Ovary (tissue), 9 donors: ENCODE data around the gene SQSTM1. TPM values are rescaled to one million over a fixed set of nuclear protein-coding genes. Genes with fewer than 3 reads are reported as not detected.

Source experiments
- DNase-seq, 5 donors: peaks; one replicate each; pipeline ENCODE4 v3.0.0-alpha.2; 2019 to 2020
- H3K27ac ChIP-seq, 2 donors: fragments of 200-600 bp; one replicate each; pipeline versions ENCODE4 v1.5.1 to v1.8.0; 2019 to 2022
- H3K27me3 ChIP-seq: fragments of 200-600 bp; one replicate; pipeline ENCODE4 v1.8.0; 2022
- H3K36me3 ChIP-seq: fragments of 200-600 bp; sonication (generic); one replicate; pipeline ENCODE4 v1.5.1; 2019
- H3K4me1 ChIP-seq: one replicate; pipeline ENCODE4 v1.8.1; 2013; ENCODE audit warnings: mild to moderate bottlenecking, moderate library complexity; ENCODE audit not compliant: insufficient read depth
- H3K4me3 ChIP-seq: fragments of 200-600 bp; sonication (generic); one replicate; pipeline ENCODE4 v1.5.1; 2017
- H3K9me3 ChIP-seq, 2 donors: fragments of 200-600 bp in 1 of 2; sonication (generic) in 1 of 2; one replicate each; pipeline versions ENCODE4 v1.5.1 to v1.8.1; 2013 to 2019; ENCODE audit warnings: mild to moderate bottlenecking in 1 of 2, moderate library complexity in 1 of 2
- EP300 ChIP-seq: sonication (generic); formaldehyde crosslinking; IDR thresholded peaks from one replicate; pipeline ENCODE4 v1.6.1; 2017; ENCODE audit warnings: antibody characterized with exemption
- POLR2A ChIP-seq: fragments of 450-650 bp; IDR thresholded peaks from one replicate; pipeline ENCODE4 v1.6.1; 2017; ENCODE audit warnings: antibody characterized with exemption, mild to moderate bottlenecking, moderate library complexity
- WGBS, 3 donors: extraction: QIAGEN DNeasy Blood & Tissue Kit in 1 of 3; methylation state at CpG; one replicate each; pipeline versions ENCODE4 v1.1.5 to v1.1.7; 2013 to 2017; 5-methylcytosine and 5-hydroxymethylcytosine counted together
- intact Hi-C, 4 donors: fragments of 100-400 bp; cut with DNase I; formaldehyde crosslinking; loops; one replicate each; pipeline versions ENCODE4 v1.11.0 to v1.15.1; 2022 to 2023
- polyA plus RNA-seq, 2 donors: library from polyadenylated mRNA; stranded (reverse); fragments of 200-250 nt in 1 of 2; fragments of 350-450 nt in 1 of 2; fragmentation: Illumina TruSeq in 1 of 2; extraction: RNeasy Lipid Tissue Mini Kit (QIAGEN cat#74804) in 1 of 2; gene quantifications; one replicate each; pipeline ENCODE4 v1.2.3, GENCODE V29; 2013 to 2014
- total RNA-seq, 7 donors: library from RNA; depleted of rRNA in 2 of 7; stranded (reverse); fragments of >200 nt in 2 of 7; fragmentation: NEBNext Ultra II Directional in 3 of 7; extraction: Animal tissue kit (Norgen Biotek cat#: 25700) in 3 of 7; gene quantifications; one replicate each; pipeline versions ENCODE4 v1.1.0 to v1.2.4, GENCODE V29; 2016 to 2023
- TF ChIP-seq, protein P1 (sequence below), 3 donors: fragments of 450-650 bp in 2 of 3; fragments of 200-600 bp in 1 of 3; IDR thresholded peaks; one replicate each; pipeline versions ENCODE4 v1.5.1 to v1.8.0; 2016 to 2022; ENCODE audit warnings: antibody characterized with exemption in 3 of 3, mild to moderate bottlenecking in 1 of 3
- donor health status: DM: no; HTN: no; CAD: no; lungs with moderate emphysema.
- donor health status: DM: no; HTN: no; CAD: no.
- donor health status: Bipolar disorder and iron deficiency.
- donor health status: DM: yes; HTN: yes; CAD: no.
- donor health status: DM: no; HTN: no; CAD: no.
- donor health status: DM: yes; HTN: yes; CAD: no.

SQSTM1 gene
- total and polyA plus RNA-seq, 9 donors, result 125 to 457 (median 320) TPM

GRCh38 chr5:179830818-179831468, 10.2 kb downstream of the SQSTM1 start:
- no peaks in the 10 kb centered on the region for H3K36me3 ChIP-seq
- no peak for DNase-seq
- H3K4me3 ChIP-seq, result no peak overlapping the region
- H3K4me1 ChIP-seq, result no peaks in the 10 kb centered on the region
- 96 to 98% (median 98%) methylated on average over 7 of the region's 7 CpGs for WGBS, 3 donors
- no peaks in the 10 kb centered on the region for H3K27me3 ChIP-seq
- H3K27ac ChIP-seq, result no peak overlapping the region
- TF ChIP-seq POLR2A, result no peak
- TF ChIP-seq, protein P1, sequence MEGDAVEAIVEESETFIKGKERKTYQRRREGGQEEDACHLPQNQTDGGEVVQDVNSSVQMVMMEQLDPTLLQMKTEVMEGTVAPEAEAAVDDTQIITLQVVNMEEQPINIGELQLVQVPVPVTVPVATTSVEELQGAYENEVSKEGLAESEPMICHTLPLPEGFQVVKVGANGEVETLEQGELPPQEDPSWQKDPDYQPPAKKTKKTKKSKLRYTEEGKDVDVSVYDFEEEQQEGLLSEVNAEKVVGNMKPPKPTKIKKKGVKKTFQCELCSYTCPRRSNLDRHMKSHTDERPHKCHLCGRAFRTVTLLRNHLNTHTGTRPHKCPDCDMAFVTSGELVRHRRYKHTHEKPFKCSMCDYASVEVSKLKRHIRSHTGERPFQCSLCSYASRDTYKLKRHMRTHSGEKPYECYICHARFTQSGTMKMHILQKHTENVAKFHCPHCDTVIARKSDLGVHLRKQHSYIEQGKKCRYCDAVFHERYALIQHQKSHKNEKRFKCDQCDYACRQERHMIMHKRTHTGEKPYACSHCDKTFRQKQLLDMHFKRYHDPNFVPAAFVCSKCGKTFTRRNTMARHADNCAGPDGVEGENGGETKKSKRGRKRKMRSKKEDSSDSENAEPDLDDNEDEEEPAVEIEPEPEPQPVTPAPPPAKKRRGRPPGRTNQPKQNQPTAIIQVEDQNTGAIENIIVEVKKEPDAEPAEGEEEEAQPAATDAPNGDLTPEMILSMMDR (IDR thresholded peaks at IDR 0.05), result no peak
- TF ChIP-seq EP300, result no peak
- H3K9me3 ChIP-seq, result no peaks in the 10 kb centered on the region
- intact Hi-C loops, result no loop called here

GRCh38 chr5:179832039-179832745, 11.5 kb downstream of the SQSTM1 start:
- Histone ChIP-seq H3K4me1 (no peaks in the 10 kb centered on the region), H3K36me3 (no peaks in the 10 kb centered on the region), H3K4me3 (no peak overlapping the region), H3K9me3 (no peaks in the 10 kb centered on the region), H3K27me3 (no peaks in the 10 kb centered on the region), H3K27ac (no peak overlapping the region)
- DNase-seq, result no peak
- no peak for TF ChIP-seq EP300
- TF ChIP-seq, protein P1 (IDR thresholded peaks at IDR 0.05), result no peak
- TF ChIP-seq POLR2A, result no peak
- WGBS, 3 donors, result 90 to 92% (median 91%) methylated on average over 20 of the region's 20 CpGs
- intact Hi-C loops, result no loop called here

DNA sequence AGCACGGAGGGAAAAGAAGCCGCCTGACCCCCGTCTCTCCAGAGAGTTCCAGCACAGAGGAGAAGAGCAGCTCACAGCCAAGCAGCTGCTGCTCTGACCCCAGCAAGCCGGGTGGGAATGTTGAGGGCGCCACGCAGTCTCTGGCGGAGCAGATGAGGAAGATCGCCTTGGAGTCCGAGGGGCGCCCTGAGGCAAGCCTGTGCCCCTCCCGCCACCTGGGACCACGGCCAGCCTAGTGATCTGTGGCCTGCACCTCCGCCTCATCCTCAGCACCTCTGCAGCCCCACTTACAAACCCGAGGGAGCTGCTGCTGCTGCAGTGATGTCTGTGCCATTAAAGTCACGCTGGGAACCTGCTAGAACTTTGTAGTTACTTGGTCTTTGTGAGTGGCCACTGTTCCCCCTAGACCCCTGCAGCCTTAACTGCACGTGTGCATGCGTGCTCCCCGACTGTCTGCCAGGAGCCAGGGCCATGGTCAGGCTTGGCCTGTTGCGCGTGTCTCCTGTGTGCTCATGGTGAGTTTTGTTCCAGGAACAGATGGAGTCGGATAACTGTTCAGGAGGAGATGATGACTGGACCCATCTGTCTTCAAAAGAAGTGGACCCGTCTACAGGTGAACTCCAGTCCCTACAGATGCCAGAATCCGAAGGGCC, 12.5 kb downstream of the SQSTM1 start:
- Histone ChIP-seq H3K4me3 (no peak overlapping the region), H3K4me1 (no peaks in the 10 kb centered on the region), H3K27ac (no peak overlapping the region), H3K36me3 (no peaks in the 10 kb centered on the region), H3K9me3 (no peaks in the 10 kb centered on the region), H3K27me3 (no peaks in the 10 kb centered on the region)
- 81 to 85% (median 82%) methylated on average over 23 of the region's 23 CpGs for WGBS, 3 donors
- no peak for DNase-seq
- intact Hi-C loops, result no loop called here
- TF ChIP-seq, protein P1 (IDR thresholded peaks at IDR 0.05), result no peak
- TF ChIP-seq EP300, result no peak
- TF ChIP-seq POLR2A, result no peak

DNA sequence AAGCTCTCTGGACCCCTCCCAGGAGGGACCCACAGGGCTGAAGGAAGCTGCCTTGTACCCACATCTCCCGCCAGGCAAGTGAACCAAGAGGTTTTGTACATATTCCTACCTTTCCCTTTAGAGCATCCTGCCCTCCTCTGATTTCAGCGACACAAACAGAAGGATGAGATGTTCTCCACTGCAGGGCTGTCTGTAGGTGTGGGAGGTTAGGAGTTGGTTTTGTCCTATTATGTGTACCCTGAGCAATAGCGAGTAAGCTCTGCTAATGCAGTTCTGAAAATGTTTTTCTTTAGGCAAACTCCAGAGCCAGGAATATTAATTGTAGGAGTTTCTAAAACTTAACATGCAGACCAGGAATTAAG, 13.0 kb downstream of the SQSTM1 start:
- Histone ChIP-seq H3K36me3 (no peaks in the 10 kb centered on the region), H3K27me3 (no peaks in the 10 kb centered on the region), H3K27ac (no peak overlapping the region), H3K4me1 (no peaks in the 10 kb centered on the region), H3K9me3 (no peaks in the 10 kb centered on the region), H3K4me3 (no peak overlapping the region)
- DNase-seq, result no peak
- no peak for TF ChIP-seq POLR2A
- no peak for TF ChIP-seq EP300
- TF ChIP-seq, protein P1 (IDR thresholded peaks at IDR 0.05), result no peak
- WGBS, 3 donors, result 93 to 99% (median 98%) methylated on average over 3 of the region's 3 CpGs
- intact Hi-C loops, result no loop called here
